ENCODE measurements around the gene PRSS38. TPM values are rescaled to one million over a fixed set of nuclear protein-coding genes. Genes with fewer than 3 reads are reported as not detected.

Gene PRSS38
- total RNA-seq, 1 experiment from 2014 or later, result not detected

GRCh38 chr1:227771326-227771725, 44.1 kb upstream of the PRSS38 start:
- no peak overlapping the region for H2AFZ ChIP-seq (ENCODE audit: low read depth, low read length, poor library complexity, severe bottlenecking)
- H3K36me3 ChIP-seq (ENCODE audit: control insufficient read depth in 1 of 2, insufficient read depth in 2 of 2, low read length in 2 of 2), result peaks cover 11 to 17% of the 10 kb centered on the region in 2 experiments; a peak in 3 of 4 replicates
- POLR2A ChIA-PET, result no interaction called here
- no peaks in the 10 kb centered on the region for H3K79me2 ChIP-seq (ENCODE audit: insufficient read depth, low read length)
- no peaks in the 10 kb centered on the region for H3K9me2 ChIP-seq (ENCODE audit: insufficient read depth)
- no peak overlapping the region for H3K27ac ChIP-seq (ENCODE audit: low read depth, low read length)
- intact Hi-C loops (cut with micrococcal nuclease), result no loop called here
- no peak overlapping the region for H3K9ac ChIP-seq (ENCODE audit: low read length)
- no TSS peak for BruUV-seq (replicated peaks)
- H3K4me1 ChIP-seq (ENCODE audit: control insufficient read depth in 1 of 2, insufficient read depth in 2 of 2, low read length in 2 of 2), result no peaks in the 10 kb centered on the region
- DNase-seq (ENCODE audit: low read depth, low spot score) (no peak), ATAC-seq (no peak)
- H4K20me1 ChIP-seq (ENCODE audit: insufficient read depth), result no peaks in the 10 kb centered on the region
- no peak overlapping the region for H3K4me2 ChIP-seq (ENCODE audit: low read length)
- no peaks in the 10 kb centered on the region for H3K9me3 ChIP-seq (ENCODE audit: control insufficient read depth in 1 of 2, insufficient read depth in 1 of 2, low read depth in 1 of 2, low read length in 2 of 2)
- H3K27me3 ChIP-seq (ENCODE audit: insufficient read depth, low read length), result no peaks in the 10 kb centered on the region
- CTCF ChIA-PET, result no interaction called here
- no peak overlapping the region for H3K4me3 ChIP-seq (replicated peaks in 1 of 2; ENCODE audit: low read depth in 1 of 2, low read length in 2 of 2)
- TF ChIP-seq POLR2A (IDR thresholded peaks at IDR 0.05; ENCODE audit: borderline replicate concordance, extremely low read depth, insufficient read depth, insufficient read length), result no peak
- no peak for TF ChIP-seq SIN3A (IDR thresholded peaks at IDR 0.05; ENCODE audit: low read depth)
- no peak for TF ChIP-seq CBX3 (IDR thresholded peaks at IDR 0.05; ENCODE audit: low read depth)
- TF ChIP-seq FOSL1 (IDR thresholded peaks at IDR 0.05; ENCODE audit: low read depth), result no peak
- TF ChIP-seq YY1 (IDR thresholded peaks at IDR 0.05; ENCODE audit: extremely low read depth, insufficient replicate concordance, low read depth, low read length), result no peak
- TF ChIP-seq POLR2AphosphoS5 (IDR thresholded peaks at IDR 0.05; ENCODE audit: low read depth, low read length), result no peak
- no peak for TF ChIP-seq EZH2phosphoT487 (IDR thresholded peaks at IDR 0.05; ENCODE audit: borderline replicate concordance)
- TF ChIP-seq, protein P1, sequence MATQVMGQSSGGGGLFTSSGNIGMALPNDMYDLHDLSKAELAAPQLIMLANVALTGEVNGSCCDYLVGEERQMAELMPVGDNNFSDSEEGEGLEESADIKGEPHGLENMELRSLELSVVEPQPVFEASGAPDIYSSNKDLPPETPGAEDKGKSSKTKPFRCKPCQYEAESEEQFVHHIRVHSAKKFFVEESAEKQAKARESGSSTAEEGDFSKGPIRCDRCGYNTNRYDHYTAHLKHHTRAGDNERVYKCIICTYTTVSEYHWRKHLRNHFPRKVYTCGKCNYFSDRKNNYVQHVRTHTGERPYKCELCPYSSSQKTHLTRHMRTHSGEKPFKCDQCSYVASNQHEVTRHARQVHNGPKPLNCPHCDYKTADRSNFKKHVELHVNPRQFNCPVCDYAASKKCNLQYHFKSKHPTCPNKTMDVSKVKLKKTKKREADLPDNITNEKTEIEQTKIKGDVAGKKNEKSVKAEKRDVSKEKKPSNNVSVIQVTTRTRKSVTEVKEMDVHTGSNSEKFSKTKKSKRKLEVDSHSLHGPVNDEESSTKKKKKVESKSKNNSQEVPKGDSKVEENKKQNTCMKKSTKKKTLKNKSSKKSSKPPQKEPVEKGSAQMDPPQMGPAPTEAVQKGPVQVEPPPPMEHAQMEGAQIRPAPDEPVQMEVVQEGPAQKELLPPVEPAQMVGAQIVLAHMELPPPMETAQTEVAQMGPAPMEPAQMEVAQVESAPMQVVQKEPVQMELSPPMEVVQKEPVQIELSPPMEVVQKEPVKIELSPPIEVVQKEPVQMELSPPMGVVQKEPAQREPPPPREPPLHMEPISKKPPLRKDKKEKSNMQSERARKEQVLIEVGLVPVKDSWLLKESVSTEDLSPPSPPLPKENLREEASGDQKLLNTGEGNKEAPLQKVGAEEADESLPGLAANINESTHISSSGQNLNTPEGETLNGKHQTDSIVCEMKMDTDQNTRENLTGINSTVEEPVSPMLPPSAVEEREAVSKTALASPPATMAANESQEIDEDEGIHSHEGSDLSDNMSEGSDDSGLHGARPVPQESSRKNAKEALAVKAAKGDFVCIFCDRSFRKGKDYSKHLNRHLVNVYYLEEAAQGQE (IDR thresholded peaks at IDR 0.05; ENCODE audit: low read depth), result no peak
- TF ChIP-seq SP1 (IDR thresholded peaks at IDR 0.05; ENCODE audit: low read depth), result no peak
- TF ChIP-seq ELF1 (IDR thresholded peaks at IDR 0.05; ENCODE audit: borderline replicate concordance, low read depth), result no peak
- RAD21 ChIA-PET (ENCODE audit: low non-redundant PET in 1 of 2, low total read pairs in 2 of 2, uncharacterized antibody in 2 of 2, unreplicated experiment in 2 of 2), result no interaction called here
